HTERT RPE-1 (cell line): ENCODE results near the gene NOS1AP.
"Not testable (repeated sequence)": the region's sequence is repeated elsewhere in the genome, so short reads cannot be mapped to it uniquely, and the experiment has no call there.

ENCODE experiments used
- in situ Hi-C: fragments of 300-500 bp; cut with MboI; formaldehyde crosslinking; loops from 4 replicates; pipeline ENCODE4 v1.14.3; 2020; ENCODE audit warnings: low sequenced_read_pairs

Gene NOS1AP

GRCh38 chr1:162390396-162391185 lies 321.1 kb downstream of the NOS1AP start:
- in situ Hi-C loops, result no loop called here

- in situ Hi-C loops, result no loop called here
Measured at GRCh38 chr1:162391790-162392563, 322.5 kb downstream of the NOS1AP start.

- in situ Hi-C loops, result no loop called here
Measured at GRCh38 chr1:162396201-162396906, 326.9 kb downstream of the NOS1AP start.

- in situ Hi-C loops, result no loop called here
Measured at GRCh38 chr1:162397039-162397448, 327.6 kb downstream of the NOS1AP start.

GRCh38 chr1:162397943-162398560 lies 328.6 kb downstream of the NOS1AP start:
- in situ Hi-C loops, result no loop called here

- in situ Hi-C loops, result no loop called here
Measured at GRCh38 chr1:162398999-162399580, 329.6 kb downstream of the NOS1AP start.

- in situ Hi-C loops, result no loop called here
Measured at GRCh38 chr1:162400790-162401355, 331.4 kb downstream of the NOS1AP start.

- in situ Hi-C loops, result no loop called here
Measured at GRCh38 chr1:162404550-162405160, 335.2 kb downstream of the NOS1AP start.

GRCh38 chr1:162405800-162406199 lies 336.3 kb downstream of the NOS1AP start:
- in situ Hi-C loops, result no loop called here

- in situ Hi-C loops, result no loop called here
Measured at GRCh38 chr1:162406811-162407210, 337.3 kb downstream of the NOS1AP start.

GRCh38 chr1:162407539-162407938 lies 338.0 kb downstream of the NOS1AP start:
- in situ Hi-C loops, result no loop called here

- in situ Hi-C loops, result no loop called here
Measured at GRCh38 chr1:162412002-162412401, 342.5 kb downstream of the NOS1AP start, which contains the start of gene SH2D1B. Gene SH2D1B, minus strand, starts transcription at chr1:162412136. Its CDS starts 120 bp downstream, at chr1:162412016.

GRCh38 chr1:162416215-162416614 lies 346.7 kb downstream of the NOS1AP start:
- in situ Hi-C loops, result no loop called here

GRCh38 chr1:162416909-162417308 lies 347.4 kb downstream of the NOS1AP start:
- in situ Hi-C loops, result no loop called here

- in situ Hi-C loops, result no loop called here
Measured at GRCh38 chr1:162417650-162418049, 348.2 kb downstream of the NOS1AP start.

GRCh38 chr1:162418584-162418983 lies 349.1 kb downstream of the NOS1AP start:
- in situ Hi-C loops, result not testable (repeated sequence)

GRCh38 chr1:162419450-162419931 lies 350.0 kb downstream of the NOS1AP start:
- in situ Hi-C loops, result not testable (repeated sequence)
